HG02642 (cell line): Measurements from ENCODE around the gene CCDC57.
"Not testable (repeated sequence)": the region's sequence is repeated elsewhere in the genome, so short reads cannot be mapped to it uniquely, and the experiment has no call there.

Source experiments
- ATAC-seq: cut with Tn5 transposase; IDR thresholded peaks from one replicate; pipeline ENCODE4 v1.9.1; 2021; ENCODE audit warnings: mild to moderate bottlenecking; ENCODE audit not compliant: unreplicated experiment, poor library complexity

CCDC57 gene

GRCh38 chr17:82226146-82226808 is 13.6 kb upstream of the CCDC57 start:
- no peak for ATAC-seq

GRCh38 chr17:82225368-82226029 is 12.9 kb upstream of the CCDC57 start:
- no peak for ATAC-seq

- no peak for ATAC-seq
These were observed 12.0 kb upstream of the CCDC57 start for GRCh38 chr17:82224666-82225065.

- ATAC-seq, result no peak
These were observed 10.9 kb upstream of the CCDC57 start for GRCh38 chr17:82223517-82223916.

GRCh38 chr17:82222816-82223215 is 10.2 kb upstream of the CCDC57 start:
- ATAC-seq, result no peak

GRCh38 chr17:82221341-82221902 is 8.8 kb upstream of the CCDC57 start:
- ATAC-seq, result no peak

GRCh38 chr17:82219753-82220709 is 7.4 kb upstream of the CCDC57 start:
- no peak for ATAC-seq

- no peak for ATAC-seq
These were observed 6.4 kb upstream of the CCDC57 start for GRCh38 chr17:82219083-82219482.

- no peak for ATAC-seq
These were observed 5.9 kb upstream of the CCDC57 start for GRCh38 chr17:82218349-82219075.

GRCh38 chr17:82217530-82218204 is 5.0 kb upstream of the CCDC57 start:
- no peak for ATAC-seq

GRCh38 chr17:82217120-82217529 is 4.5 kb upstream of the CCDC57 start:
- ATAC-seq, result no peak

- ATAC-seq, result peak; percentile 30
These were observed 3.9 kb upstream of the CCDC57 start for GRCh38 chr17:82216301-82217119.

GRCh38 chr17:82215972-82216300 is 3.3 kb upstream of the CCDC57 start:
- no peak for ATAC-seq

- ATAC-seq, result no peak
These were observed 2.7 kb upstream of the CCDC57 start for GRCh38 chr17:82215095-82215971.

GRCh38 chr17:82214012-82214628 is 1.5 kb upstream of the CCDC57 start:
- no peak for ATAC-seq

- ATAC-seq, result peak; percentile 22
These were observed 789 bp upstream of the CCDC57 start for GRCh38 chr17:82213251-82214011.

GRCh38 chr17:82210655-82211054 is 2.0 kb downstream of the CCDC57 start:
- ATAC-seq, result not testable (repeated sequence)
